GM23338 (cell line): ENCODE results near the gene HERC2. TPM values are rescaled to one million over a fixed set of nuclear protein-coding genes. Genes with fewer than 3 reads are reported as not detected.

ENCODE experiments used
- ATAC-seq: fragments of 200-7000 bp; cut with Tn5 transposase; 3 replicates; pipeline ENCODE4 v1.9.1; 2020
- DNase-seq: peaks from one replicate; pipeline ENCODE4 v3.0.0-alpha.2; 2015; ENCODE audit warnings: low spot score
- H2AFZ ChIP-seq: fragments of 200-600 bp; sonication (generic); 2 replicates; pipeline ENCODE4 v1.8.0; 2016; ENCODE audit warnings: antibody characterized with exemption, mild to moderate bottlenecking, moderate library complexity
- H3F3A ChIP-seq: fragments of 200-600 bp; sonication (generic); replicated peaks from 2 replicates; pipeline ENCODE4 v1.8.0; 2017; ENCODE audit warnings: antibody characterized with exemption, mixed run types, low read depth
- H3K27ac ChIP-seq: fragments of 200-600 bp; sonication (generic); 2 replicates; pipeline ENCODE4 v1.6.1; 2016; ENCODE audit warnings: low read depth
- H3K27me3 ChIP-seq: fragments of 200-600 bp; sonication (generic); 2 replicates; pipeline ENCODE4 v1.8.0; 2016; ENCODE audit warnings: mild to moderate bottlenecking, mixed run types, moderate library complexity; ENCODE audit not compliant: insufficient read depth
- H3K36me3 ChIP-seq: fragments of 200-600 bp; sonication (generic); 2 replicates; pipeline ENCODE4 v1.8.0; 2016; ENCODE audit warnings: mild to moderate bottlenecking; ENCODE audit not compliant: insufficient read depth
- H3K4me1 ChIP-seq: fragments of 200-600 bp; sonication (generic); 2 replicates; pipeline ENCODE4 v1.8.0; 2016; ENCODE audit warnings: mild to moderate bottlenecking, moderate library complexity; ENCODE audit not compliant: insufficient read depth
- H3K4me2 ChIP-seq: fragments of 200-600 bp; sonication (generic); 2 replicates; pipeline ENCODE4 v1.7.1; 2017; ENCODE audit warnings: mixed run types
- H3K4me3 ChIP-seq: fragments of 200-600 bp; sonication (generic); 2 replicates; pipeline ENCODE4 v1.6.1; 2016; ENCODE audit warnings: mixed run types
- H3K79me2 ChIP-seq: fragments of 200-600 bp; sonication (generic); replicated peaks from 2 replicates; pipeline ENCODE4 v1.8.0; 2017; ENCODE audit warnings: mild to moderate bottlenecking; ENCODE audit not compliant: insufficient read depth
- H3K9me2 ChIP-seq: fragments of 200-600 bp; sonication (generic); 2 replicates; pipeline ENCODE4 v1.8.0; 2017; ENCODE audit not compliant: insufficient read depth
- H4K20me1 ChIP-seq: fragments of 200-600 bp; sonication (generic); replicated peaks from 2 replicates; pipeline ENCODE4 v1.8.0; 2017; ENCODE audit warnings: mild to moderate bottlenecking; ENCODE audit not compliant: insufficient read depth
- H3K27ac Mint-ChIP-seq: 2 replicates; pipeline ENCODE4 v1.8.0; 2020; ENCODE audit warnings: inconsistent platforms, mild to moderate bottlenecking, moderate library complexity, mixed read lengths
- H3K27me3 Mint-ChIP-seq: 3 replicates; pipeline ENCODE4 v1.8.0; 2022; ENCODE audit warnings: low read depth, mild to moderate bottlenecking, moderate library complexity, mixed read lengths, inconsistent platforms; ENCODE audit not compliant: insufficient read depth, poor library complexity
- H3K36me3 Mint-ChIP-seq: 3 replicates; pipeline ENCODE4 v1.8.0; 2021; ENCODE audit warnings: low read depth, mild to moderate bottlenecking, inconsistent platforms, moderate library complexity, mixed read lengths
- H3K4me1 Mint-ChIP-seq: 3 replicates; pipeline ENCODE4 v1.8.0; 2020; ENCODE audit warnings: mild to moderate bottlenecking, inconsistent platforms, mixed read lengths
- H3K4me3 Mint-ChIP-seq: 3 replicates; pipeline ENCODE4 v1.8.0; 2021; ENCODE audit warnings: moderate library complexity, mild to moderate bottlenecking, inconsistent platforms, mixed read lengths
- H3K9me3 Mint-ChIP-seq: 3 replicates; pipeline ENCODE4 v1.8.0; 2020; ENCODE audit warnings: moderate library complexity, mild to moderate bottlenecking, inconsistent platforms, mixed read lengths
- EZH2 ChIP-seq: fragments of 200-600 bp; sonication (generic); IDR thresholded peaks from one replicate; pipeline ENCODE4 v1.8.0; 2017; ENCODE audit warnings: antibody characterized with exemption, mild to moderate bottlenecking, low read depth; ENCODE audit not compliant: unreplicated experiment
- EZH2phosphoT487 ChIP-seq: fragments of 200-600 bp; sonication (generic); IDR thresholded peaks from one replicate; pipeline ENCODE4 v1.8.1; 2018; ENCODE audit warnings: antibody characterized with exemption; ENCODE audit not compliant: unreplicated experiment
- JUNB ChIP-seq: IDR thresholded peaks from one replicate; pipeline ENCODE4 v1.6.1; 2016; ENCODE audit warnings: antibody characterized with exemption; ENCODE audit not compliant: unreplicated experiment
- NANOG ChIP-seq: IDR thresholded peaks from 2 replicates; pipeline ENCODE4 v1.6.1; 2016; ENCODE audit warnings: antibody characterized with exemption, borderline replicate concordance
- POLR2AphosphoS5 ChIP-seq: IDR thresholded peaks from 2 replicates; pipeline ENCODE4 v1.6.1; 2016; ENCODE audit warnings: antibody characterized with exemption, low read depth
- STAT1 ChIP-seq: IDR thresholded peaks from one replicate; pipeline ENCODE4 v1.6.1; 2016; ENCODE audit warnings: antibody characterized with exemption; ENCODE audit not compliant: unreplicated experiment
- ZNF114 ChIP-seq: fragments of 250-450 bp; sonication (Bioruptor Pico); IDR thresholded peaks from 2 replicates; pipeline ENCODE4 v1.5.0; 2020; ENCODE audit warnings: mild to moderate bottlenecking, moderate library complexity
- polyA plus RNA-seq: library from polyadenylated mRNA; unstranded; fragments of >200 nt; fragmentation: Nextera tagmentation; extraction: Ambion mirVana; gene quantifications from 2 replicates; pipeline ENCODE4 v1.2.1, GENCODE V29; 2016
- total RNA-seq: library from RNA; depleted of rRNA; stranded (reverse); fragments of >200 nt; shearing (Covaris generic); gene quantifications from 2 replicates; pipeline ENCODE4 v1.2.3, GENCODE V29; 2014
- TF ChIP-seq, protein P1 (sequence below): fragments of 250-450 bp; sonication (Bioruptor Pico); IDR thresholded peaks from 2 replicates; pipeline ENCODE4 v1.5.0; 2020; ENCODE audit warnings: mild to moderate bottlenecking, moderate library complexity
- TF ChIP-seq, protein P2 (sequence below): IDR thresholded peaks from 2 replicates; pipeline ENCODE4 v1.6.1; 2016; ENCODE audit warnings: antibody characterized with exemption

HERC2 gene
- total and polyA plus RNA-seq, 2 experiments from 2014 or later: 71.3 to 80.7 TPM

DNA sequence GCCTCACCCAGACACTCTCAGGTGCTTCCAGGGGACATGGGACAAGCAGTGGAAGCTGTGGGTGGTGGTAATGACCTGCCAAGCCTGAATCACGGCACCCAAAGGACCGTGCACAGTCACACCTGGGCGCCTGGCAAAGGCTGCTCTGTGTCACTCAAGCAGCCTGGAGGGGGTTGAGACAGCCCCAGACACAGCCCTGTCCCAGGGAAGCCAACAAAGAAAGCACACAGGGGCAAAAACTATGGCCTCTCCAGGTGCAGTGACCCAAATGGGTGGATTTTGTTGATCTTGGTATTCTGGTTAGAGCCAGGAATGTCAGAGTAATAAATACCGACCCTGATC lies 207.9 kb downstream of the HERC2 start (continued):
- TF ChIP-seq, protein P1, sequence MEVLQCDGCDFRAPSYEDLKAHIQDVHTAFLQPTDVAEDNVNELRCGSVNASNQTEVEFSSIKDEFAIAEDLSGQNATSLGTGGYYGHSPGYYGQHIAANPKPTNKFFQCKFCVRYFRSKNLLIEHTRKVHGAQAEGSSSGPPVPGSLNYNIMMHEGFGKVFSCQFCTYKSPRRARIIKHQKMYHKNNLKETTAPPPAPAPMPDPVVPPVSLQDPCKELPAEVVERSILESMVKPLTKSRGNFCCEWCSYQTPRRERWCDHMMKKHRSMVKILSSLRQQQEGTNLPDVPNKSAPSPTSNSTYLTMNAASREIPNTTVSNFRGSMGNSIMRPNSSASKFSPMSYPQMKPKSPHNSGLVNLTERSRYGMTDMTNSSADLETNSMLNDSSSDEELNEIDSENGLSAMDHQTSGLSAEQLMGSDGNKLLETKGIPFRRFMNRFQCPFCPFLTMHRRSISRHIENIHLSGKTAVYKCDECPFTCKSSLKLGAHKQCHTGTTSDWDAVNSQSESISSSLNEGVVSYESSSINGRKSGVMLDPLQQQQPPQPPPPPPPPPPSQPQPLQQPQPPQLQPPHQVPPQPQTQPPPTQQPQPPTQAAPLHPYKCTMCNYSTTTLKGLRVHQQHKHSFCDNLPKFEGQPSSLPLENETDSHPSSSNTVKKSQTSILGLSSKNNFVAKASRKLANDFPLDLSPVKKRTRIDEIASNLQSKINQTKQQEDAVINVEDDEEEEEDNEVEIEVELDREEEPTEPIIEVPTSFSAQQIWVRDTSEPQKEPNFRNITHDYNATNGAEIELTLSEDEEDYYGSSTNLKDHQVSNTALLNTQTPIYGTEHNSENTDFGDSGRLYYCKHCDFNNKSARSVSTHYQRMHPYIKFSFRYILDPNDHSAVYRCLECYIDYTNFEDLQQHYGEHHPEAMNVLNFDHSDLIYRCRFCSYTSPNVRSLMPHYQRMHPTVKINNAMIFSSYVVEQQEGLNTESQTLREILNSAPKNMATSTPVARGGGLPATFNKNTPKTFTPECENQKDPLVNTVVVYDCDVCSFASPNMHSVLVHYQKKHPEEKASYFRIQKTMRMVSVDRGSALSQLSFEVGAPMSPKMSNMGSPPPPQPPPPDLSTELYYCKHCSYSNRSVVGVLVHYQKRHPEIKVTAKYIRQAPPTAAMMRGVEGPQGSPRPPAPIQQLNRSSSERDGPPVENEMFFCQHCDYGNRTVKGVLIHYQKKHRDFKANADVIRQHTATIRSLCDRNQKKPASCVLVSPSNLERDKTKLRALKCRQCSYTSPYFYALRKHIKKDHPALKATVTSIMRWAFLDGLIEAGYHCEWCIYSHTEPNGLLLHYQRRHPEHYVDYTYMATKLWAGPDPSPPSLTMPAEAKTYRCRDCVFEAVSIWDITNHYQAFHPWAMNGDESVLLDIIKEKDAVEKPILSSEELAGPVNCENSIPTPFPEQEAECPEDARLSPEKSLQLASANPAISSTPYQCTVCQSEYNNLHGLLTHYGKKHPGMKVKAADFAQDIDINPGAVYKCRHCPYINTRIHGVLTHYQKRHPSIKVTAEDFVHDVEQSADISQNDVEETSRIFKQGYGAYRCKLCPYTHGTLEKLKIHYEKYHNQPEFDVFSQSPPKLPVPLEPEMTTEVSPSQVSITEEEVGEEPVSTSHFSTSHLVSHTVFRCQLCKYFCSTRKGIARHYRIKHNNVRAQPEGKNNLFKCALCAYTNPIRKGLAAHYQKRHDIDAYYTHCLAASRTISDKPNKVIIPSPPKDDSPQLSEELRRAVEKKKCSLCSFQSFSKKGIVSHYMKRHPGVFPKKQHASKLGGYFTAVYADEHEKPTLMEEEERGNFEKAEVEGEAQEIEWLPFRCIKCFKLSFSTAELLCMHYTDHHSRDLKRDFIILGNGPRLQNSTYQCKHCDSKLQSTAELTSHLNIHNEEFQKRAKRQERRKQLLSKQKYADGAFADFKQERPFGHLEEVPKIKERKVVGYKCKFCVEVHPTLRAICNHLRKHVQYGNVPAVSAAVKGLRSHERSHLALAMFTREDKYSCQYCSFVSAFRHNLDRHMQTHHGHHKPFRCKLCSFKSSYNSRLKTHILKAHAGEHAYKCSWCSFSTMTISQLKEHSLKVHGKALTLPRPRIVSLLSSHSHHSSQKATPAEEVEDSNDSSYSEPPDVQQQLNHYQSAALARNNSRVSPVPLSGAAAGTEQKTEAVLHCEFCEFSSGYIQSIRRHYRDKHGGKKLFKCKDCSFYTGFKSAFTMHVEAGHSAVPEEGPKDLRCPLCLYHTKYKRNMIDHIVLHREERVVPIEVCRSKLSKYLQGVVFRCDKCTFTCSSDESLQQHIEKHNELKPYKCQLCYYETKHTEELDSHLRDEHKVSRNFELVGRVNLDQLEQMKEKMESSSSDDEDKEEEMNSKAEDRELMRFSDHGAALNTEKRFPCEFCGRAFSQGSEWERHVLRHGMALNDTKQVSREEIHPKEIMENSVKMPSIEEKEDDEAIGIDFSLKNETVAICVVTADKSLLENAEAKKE (CRISPR knock-in tag): no peak
- no peak for TF ChIP-seq NANOG
- TF ChIP-seq JUNB: no peak
- TF ChIP-seq POLR2AphosphoS5: no peak
- TF ChIP-seq, protein P2, sequence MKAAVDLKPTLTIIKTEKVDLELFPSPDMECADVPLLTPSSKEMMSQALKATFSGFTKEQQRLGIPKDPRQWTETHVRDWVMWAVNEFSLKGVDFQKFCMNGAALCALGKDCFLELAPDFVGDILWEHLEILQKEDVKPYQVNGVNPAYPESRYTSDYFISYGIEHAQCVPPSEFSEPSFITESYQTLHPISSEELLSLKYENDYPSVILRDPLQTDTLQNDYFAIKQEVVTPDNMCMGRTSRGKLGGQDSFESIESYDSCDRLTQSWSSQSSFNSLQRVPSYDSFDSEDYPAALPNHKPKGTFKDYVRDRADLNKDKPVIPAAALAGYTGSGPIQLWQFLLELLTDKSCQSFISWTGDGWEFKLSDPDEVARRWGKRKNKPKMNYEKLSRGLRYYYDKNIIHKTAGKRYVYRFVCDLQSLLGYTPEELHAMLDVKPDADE: no peak

DNA sequence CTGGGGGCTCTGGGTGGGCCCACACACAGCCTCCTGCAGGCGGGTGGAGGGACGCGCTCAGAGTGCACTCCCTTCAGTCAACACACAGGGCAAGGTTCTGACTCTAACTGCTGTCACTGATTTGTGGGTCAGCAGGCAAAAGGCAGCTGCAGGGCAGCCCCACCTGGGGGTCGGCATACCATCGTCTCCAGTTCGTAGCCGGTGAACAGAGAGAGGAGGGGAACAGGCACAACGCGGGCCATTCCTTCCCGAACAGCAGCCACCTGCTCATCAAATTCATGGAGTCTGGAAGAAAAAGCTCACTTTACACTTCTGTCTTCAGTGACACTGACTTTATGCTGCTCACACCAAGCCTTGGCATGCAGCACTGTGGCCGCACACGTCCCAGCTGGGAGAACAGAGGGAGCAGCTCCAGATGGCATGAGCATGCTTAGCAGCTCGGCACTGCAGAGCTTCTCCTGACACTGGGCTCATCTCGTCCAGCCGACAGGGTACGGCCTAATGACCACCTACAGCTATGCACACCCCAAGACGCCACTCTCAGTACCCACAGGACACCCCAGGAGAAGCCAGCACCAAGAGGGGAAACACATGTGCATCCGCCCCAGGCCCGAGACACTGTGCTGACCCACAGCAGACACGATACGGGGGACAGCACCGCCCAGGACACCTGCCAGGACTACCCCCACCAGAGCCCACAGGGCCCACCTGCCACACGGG lies 208.4 kb downstream of the HERC2 start:
- no peak for ATAC-seq
- H3K4me3 Mint-ChIP-seq: no peak overlapping the region
- H4K20me1 ChIP-seq: no peaks in the 10 kb centered on the region
- H3K4me1 ChIP-seq: no peaks in the 10 kb centered on the region
- no peaks in the 10 kb centered on the region for H3K79me2 ChIP-seq
- peaks cover 17% of the 10 kb centered on the region for H3K27me3 Mint-ChIP-seq
- peaks cover 4% of the 10 kb centered on the region; the same call in 1 of the 2 replicates for H3K27me3 ChIP-seq
- no peak overlapping the region for H3K4me3 ChIP-seq
- no peaks in the 10 kb centered on the region for H3K4me1 Mint-ChIP-seq
- H3K27ac Mint-ChIP-seq: no peak overlapping the region
- H3K9me3 Mint-ChIP-seq: no peaks in the 10 kb centered on the region
- no peak overlapping the region for H2AFZ ChIP-seq
- peaks cover 8% of the 10 kb centered on the region; the same call in 1 of the 2 replicates for H3K36me3 ChIP-seq
- peaks cover 64% of the 10 kb centered on the region for H3K36me3 Mint-ChIP-seq
- no peaks in the 10 kb centered on the region for H3K9me2 ChIP-seq
- H3K27ac ChIP-seq: no peak overlapping the region
- H3K4me2 ChIP-seq: no peak overlapping the region
- DNase-seq: no peak
- no peaks in the 10 kb centered on the region for H3F3A ChIP-seq
- TF ChIP-seq STAT1: no peak
- no peak for TF ChIP-seq POLR2AphosphoS5
- TF ChIP-seq ZNF114 (CRISPR knock-in tag): no peak
- TF ChIP-seq, protein P1 (CRISPR knock-in tag): no peak
- TF ChIP-seq EZH2phosphoT487: no peak
- no peak for TF ChIP-seq EZH2
